ACC112 (cell line): ENCODE data around the gene OR4K15.
"Not testable (repeated sequence)": the region's sequence is repeated elsewhere in the genome, so short reads cannot be mapped to it uniquely, and the experiment has no call there.

Experiments
- H2AFZ ChIP-seq: fragments of 200-600 bp; sonication (generic); one replicate; pipeline ENCODE4 v1.6.0; 2017; ENCODE audit warnings: antibody characterized with exemption, low read length; ENCODE audit not compliant: unreplicated experiment
- H3K27ac ChIP-seq: fragments of 200-600 bp; sonication (generic); 2 replicates; pipeline ENCODE4 v1.5.1; 2014; ENCODE audit warnings: low read depth, mild to moderate bottlenecking, antibody characterized with exemption, low read length, moderate library complexity
- H3K27me3 ChIP-seq: fragments of 200-600 bp; sonication (generic); 2 replicates; pipeline ENCODE4 v1.6.1; 2014; ENCODE audit warnings: mild to moderate bottlenecking, antibody characterized with exemption, low read length, moderate library complexity, mixed read lengths; ENCODE audit not compliant: insufficient read depth
- H3K36me3 ChIP-seq: fragments of 200-600 bp; sonication (generic); 2 replicates; pipeline ENCODE4 v1.6.1; 2016; ENCODE audit warnings: mild to moderate bottlenecking, antibody characterized with exemption, low read length, moderate library complexity, mixed read lengths; ENCODE audit not compliant: insufficient read depth
- H3K4me1 ChIP-seq: fragments of 200-600 bp; sonication (generic); one replicate; pipeline ENCODE4 v1.6.1; 2016; ENCODE audit warnings: low read length, mixed read lengths; ENCODE audit not compliant: insufficient read depth, unreplicated experiment, control insufficient read depth
- H3K4me3 ChIP-seq: fragments of 200-600 bp; sonication (generic); 2 replicates; pipeline ENCODE4 v1.5.1; 2014; ENCODE audit warnings: mild to moderate bottlenecking, low read depth, low read length
- H3K79me2 ChIP-seq: fragments of 200-600 bp; sonication (generic); one replicate; pipeline ENCODE4 v1.6.0; 2016; ENCODE audit warnings: low read length; ENCODE audit not compliant: control insufficient read depth, unreplicated experiment, insufficient read depth

OR4K15 gene, protein sequence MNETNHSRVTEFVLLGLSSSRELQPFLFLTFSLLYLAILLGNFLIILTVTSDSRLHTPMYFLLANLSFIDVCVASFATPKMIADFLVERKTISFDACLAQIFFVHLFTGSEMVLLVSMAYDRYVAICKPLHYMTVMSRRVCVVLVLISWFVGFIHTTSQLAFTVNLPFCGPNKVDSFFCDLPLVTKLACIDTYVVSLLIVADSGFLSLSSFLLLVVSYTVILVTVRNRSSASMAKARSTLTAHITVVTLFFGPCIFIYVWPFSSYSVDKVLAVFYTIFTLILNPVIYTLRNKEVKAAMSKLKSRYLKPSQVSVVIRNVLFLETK

GRCh38 chr14:19975291-19975690, at the start of gene OR4K15:
Gene OR4K15 (plus strand): TSS chr14:19975591. CDS start chr14:19975591, 0 bp downstream.
- H3K36me3 ChIP-seq: no peaks in the 10 kb centered on the region
- H3K27ac ChIP-seq: no peak within 1 kb of the TSS
- no peaks in the 10 kb centered on the region for H3K4me1 ChIP-seq
- H3K4me3 ChIP-seq: no peak within 1 kb of the TSS
- H3K27me3 ChIP-seq: no peaks in the 10 kb centered on the region
- no peaks in the 10 kb centered on the region for H3K79me2 ChIP-seq
- no peak within 1 kb of the TSS for H2AFZ ChIP-seq

DNA sequence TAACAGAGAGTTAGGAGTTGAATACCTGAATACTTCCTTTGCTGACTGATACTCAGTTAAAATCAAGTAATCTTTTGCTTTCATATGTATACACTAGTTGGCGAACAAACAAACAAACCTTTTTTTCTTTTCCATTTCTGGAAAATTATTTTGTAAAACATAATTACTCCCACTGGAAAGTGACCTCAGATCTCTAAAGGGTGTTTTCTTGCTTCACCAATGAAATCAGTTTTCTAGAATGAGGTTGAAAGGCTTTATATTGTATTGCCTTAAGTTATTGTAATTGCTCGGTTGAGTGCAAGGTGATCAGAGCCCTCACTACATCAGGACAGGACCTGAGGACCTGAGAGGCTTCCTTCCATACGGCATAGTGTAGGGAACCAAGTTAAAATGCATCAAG, 44.8 kb upstream of the OR4K15 start, which contains the start of gene OR4K1:
Gene OR4K1, plus strand, starts transcription at position 301 of the 400 bp plus-strand sequence. CDS start 4,750 bp downstream, outside the sequence.
- Histone ChIP-seq H2AFZ (no peak within 1 kb of the TSS), H3K4me1 (no peaks in the 10 kb centered on the region), H3K36me3 (no peaks in the 10 kb centered on the region), H3K79me2 (no peaks in the 10 kb centered on the region), H3K27me3 (no peaks in the 10 kb centered on the region; the same call in 1 of the 2 replicates), H3K4me3 (no peak within 1 kb of the TSS), H3K27ac (no peak within 1 kb of the TSS)

- Histone ChIP-seq H3K79me2 (no peaks in the 10 kb centered on the region), H3K27me3 (no peaks in the 10 kb centered on the region), H3K27ac (no peak overlapping the region), H2AFZ (no peak overlapping the region), H3K36me3 (no peaks in the 10 kb centered on the region), H3K4me3 (no peak overlapping the region), H3K4me1 (no peaks in the 10 kb centered on the region)
Measured at GRCh38 chr14:19941668-19942067, 33.7 kb upstream of the OR4K15 start.

GRCh38 chr14:19947413-19948090, 27.8 kb upstream of the OR4K15 start:
- peak overlapping the region; percentile 81 for H2AFZ ChIP-seq
- no peaks in the 10 kb centered on the region for H3K79me2 ChIP-seq
- H3K27me3 ChIP-seq: no peaks in the 10 kb centered on the region
- no peak overlapping the region for H3K27ac ChIP-seq
- no peaks in the 10 kb centered on the region for H3K4me1 ChIP-seq
- H3K36me3 ChIP-seq: no peaks in the 10 kb centered on the region
- peak overlapping the region; percentile 70 for H3K4me3 ChIP-seq

GRCh38 chr14:19949218-19949617, 26.2 kb upstream of the OR4K15 start:
- Histone ChIP-seq H3K4me3 (peak overlapping the region; percentile 46), H2AFZ (peak overlapping the region; percentile 59), H3K79me2 (no peaks in the 10 kb centered on the region), H3K27ac (no peak overlapping the region), H3K36me3 (no peaks in the 10 kb centered on the region), H3K27me3 (no peaks in the 10 kb centered on the region), H3K4me1 (no peaks in the 10 kb centered on the region)

DNA sequence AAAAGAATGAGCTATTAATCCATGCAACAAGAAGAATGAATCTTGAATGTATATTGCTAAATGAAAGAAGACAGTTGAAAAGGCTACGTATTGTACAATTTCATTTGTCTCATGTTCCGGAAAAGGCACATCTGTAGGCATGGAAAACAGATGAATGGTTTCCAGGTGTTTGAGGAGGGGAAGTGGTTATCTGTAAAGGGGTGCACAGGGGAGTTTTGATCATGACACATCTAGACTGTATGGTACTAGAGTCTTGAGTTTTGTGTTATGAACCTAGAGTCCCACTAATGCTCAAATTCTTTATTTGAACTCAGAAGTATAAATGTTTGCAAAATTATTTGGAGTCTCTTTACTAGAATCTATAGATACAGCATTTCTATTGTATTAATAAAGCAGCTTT, 5.7 kb upstream of the OR4K15 start:
- H3K27me3 ChIP-seq, H3K4me1 ChIP-seq, H2AFZ ChIP-seq, H3K36me3 ChIP-seq, H3K27ac ChIP-seq, H3K4me3 ChIP-seq, H3K79me2 ChIP-seq: not testable (repeated sequence)

DNA sequence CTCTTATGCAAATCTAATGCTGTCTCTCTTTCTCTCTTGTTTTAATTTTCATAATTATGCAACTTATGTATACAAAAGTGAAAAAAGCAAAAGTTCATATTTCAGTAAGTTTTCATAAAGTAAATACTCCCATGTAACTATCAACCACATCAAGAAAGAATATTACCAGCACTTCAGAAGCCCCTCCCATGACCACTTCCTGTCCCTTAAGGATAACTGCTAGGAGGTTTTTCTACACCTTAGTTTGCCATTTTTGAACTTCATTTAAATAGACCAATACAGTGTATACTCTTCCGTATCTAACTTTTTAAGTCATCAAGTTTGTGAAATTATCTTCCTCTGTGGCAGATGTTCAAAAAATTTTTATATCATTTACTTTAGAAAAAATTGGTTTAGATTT, 547 bp upstream of the OR4K15 start:
- Histone ChIP-seq H3K27me3 (no peaks in the 10 kb centered on the region), H2AFZ (no peak overlapping the region), H3K4me3 (no peak overlapping the region), H3K27ac (no peak overlapping the region), H3K36me3 (no peaks in the 10 kb centered on the region), H3K79me2 (no peaks in the 10 kb centered on the region), H3K4me1 (no peaks in the 10 kb centered on the region)

DNA sequence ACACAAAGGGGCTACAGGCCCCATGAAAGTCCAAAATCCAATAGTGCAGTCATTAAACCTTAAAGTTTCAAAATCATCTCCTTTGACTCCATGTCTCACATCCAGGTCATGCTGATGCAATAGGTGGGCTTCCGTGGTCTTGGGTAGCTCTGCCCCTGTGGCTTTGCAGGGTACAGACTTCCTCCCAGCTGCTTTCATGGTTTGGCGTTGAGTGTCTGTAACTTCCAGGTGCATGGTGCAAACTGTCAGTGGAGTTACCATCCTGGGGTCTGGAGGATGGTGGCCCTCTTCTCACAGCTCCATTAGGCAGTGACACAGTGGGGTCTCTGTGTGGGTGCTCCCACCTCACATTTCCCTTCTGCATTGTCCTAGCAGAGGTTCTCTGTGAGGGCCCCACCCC, 18.0 kb downstream of the OR4K15 start:
- no peaks in the 10 kb centered on the region for H3K79me2 ChIP-seq
- H3K4me3 ChIP-seq: no peak overlapping the region
- H3K36me3 ChIP-seq: no peaks in the 10 kb centered on the region
- H3K27me3 ChIP-seq: no peaks in the 10 kb centered on the region
- no peaks in the 10 kb centered on the region for H3K4me1 ChIP-seq
- H2AFZ ChIP-seq: no peak overlapping the region
- no peak overlapping the region for H3K27ac ChIP-seq

DNA sequence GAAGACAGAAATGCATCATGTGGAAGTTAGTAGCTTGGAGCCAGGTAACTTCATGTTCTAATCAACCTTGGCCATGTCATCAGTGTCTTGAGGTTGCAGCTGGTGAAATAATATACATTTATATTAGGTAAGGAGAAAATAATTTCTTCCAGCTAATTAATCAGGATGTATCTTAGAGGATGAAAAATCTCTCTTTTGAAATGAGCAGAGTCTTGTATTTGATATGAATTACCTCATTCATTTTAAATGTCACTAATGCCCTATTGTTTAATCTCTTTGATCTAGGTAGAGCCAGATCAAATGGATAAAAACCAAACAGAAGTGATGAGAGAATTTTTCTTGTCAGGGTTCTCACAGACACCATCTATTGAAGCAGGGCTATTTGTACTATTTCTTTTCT, 26.5 kb downstream of the OR4K15 start, which contains the start of gene OR4Q2:
Gene OR4Q2, plus strand, starts transcription at position 301 of the 400 bp plus-strand sequence.
- Histone ChIP-seq H2AFZ (no peak within 1 kb of the TSS), H3K79me2 (no peaks in the 10 kb centered on the region), H3K27me3 (no peaks in the 10 kb centered on the region), H3K4me3 (no peak within 1 kb of the TSS), H3K36me3 (no peaks in the 10 kb centered on the region), H3K4me1 (no peaks in the 10 kb centered on the region), H3K27ac (no peak within 1 kb of the TSS)

- Histone ChIP-seq H3K4me3 (no peak overlapping the region), H3K27ac (no peak overlapping the region), H2AFZ (no peak overlapping the region)
Measured at GRCh38 chr14:20002319-20002718, 26.9 kb downstream of the OR4K15 start.

DNA sequence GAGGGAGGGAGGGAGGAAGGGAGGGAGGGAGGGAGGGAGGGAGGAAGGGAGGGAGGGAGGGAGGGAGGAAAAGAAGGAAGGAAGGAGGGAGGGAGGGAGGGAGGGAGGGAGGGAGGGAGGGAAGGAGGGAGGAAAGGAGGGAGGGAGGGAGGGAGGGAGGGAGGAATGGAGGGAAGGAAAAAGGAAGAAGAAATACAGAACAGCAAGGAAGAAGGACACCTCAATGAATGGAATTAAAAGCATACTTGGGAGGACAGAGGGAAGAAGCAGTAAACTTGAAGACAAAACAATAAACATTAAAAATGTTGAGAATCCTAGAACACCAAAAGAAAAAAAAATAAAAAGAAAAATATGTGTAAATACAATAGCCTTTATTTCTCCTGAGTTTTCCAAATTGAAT, 32.8 kb downstream of the OR4K15 start:
- Histone ChIP-seq H3K27me3 (no peaks in the 10 kb centered on the region), H3K36me3 (no peaks in the 10 kb centered on the region), H3K4me1 (no peaks in the 10 kb centered on the region), H3K4me3 (no peak overlapping the region), H2AFZ (no peak overlapping the region), H3K27ac (no peak overlapping the region), H3K79me2 (no peaks in the 10 kb centered on the region)

More at GRCh38 chr14:20002319-20002718, 26.9 kb downstream of the OR4K15 start:
- H3K79me2 ChIP-seq: no peaks in the 10 kb centered on the region
- H3K36me3 ChIP-seq: no peaks in the 10 kb centered on the region
- H3K4me1 ChIP-seq: no peaks in the 10 kb centered on the region
- no peaks in the 10 kb centered on the region for H3K27me3 ChIP-seq
